WI38 (cell line): ENCODE measurements around the gene ASPM.
"Not testable (repeated sequence)": the region's sequence is repeated elsewhere in the genome, so short reads cannot be mapped to it uniquely, and the experiment has no call there.

Experiments used
- H3K4me3 ChIP-seq: 2 replicates; pipeline ENCODE4 v1.5.1; 2011; ENCODE audit warnings: low read depth, mild to moderate bottlenecking, control low read depth, low read length
- TF ChIP-seq, protein P1 (sequence below): IDR thresholded peaks from 2 replicates; pipeline ENCODE4 v1.5.1; 2012; ENCODE audit warnings: low read depth, mild to moderate bottlenecking, control low read depth, low read length

ASPM gene

DNA sequence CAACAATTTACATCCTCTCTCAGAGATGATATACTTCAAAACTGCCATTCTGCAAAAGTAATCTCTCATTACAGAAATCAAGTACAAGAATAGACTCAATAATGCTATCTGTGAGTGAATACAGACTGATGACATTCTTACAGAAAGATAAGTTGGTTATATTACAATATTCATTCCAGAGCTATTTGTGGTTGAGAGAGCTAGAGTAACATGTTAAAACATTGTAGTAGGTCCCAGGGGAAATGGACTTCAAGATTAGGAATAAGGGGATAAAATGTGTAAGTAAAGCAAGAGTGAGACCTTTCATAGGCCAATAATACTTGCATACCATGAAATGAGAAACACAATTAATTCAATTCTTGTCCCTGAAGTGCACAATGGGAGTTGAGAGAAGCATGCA is 80.9 kb downstream of the ASPM start:
- TF ChIP-seq, protein P1, sequence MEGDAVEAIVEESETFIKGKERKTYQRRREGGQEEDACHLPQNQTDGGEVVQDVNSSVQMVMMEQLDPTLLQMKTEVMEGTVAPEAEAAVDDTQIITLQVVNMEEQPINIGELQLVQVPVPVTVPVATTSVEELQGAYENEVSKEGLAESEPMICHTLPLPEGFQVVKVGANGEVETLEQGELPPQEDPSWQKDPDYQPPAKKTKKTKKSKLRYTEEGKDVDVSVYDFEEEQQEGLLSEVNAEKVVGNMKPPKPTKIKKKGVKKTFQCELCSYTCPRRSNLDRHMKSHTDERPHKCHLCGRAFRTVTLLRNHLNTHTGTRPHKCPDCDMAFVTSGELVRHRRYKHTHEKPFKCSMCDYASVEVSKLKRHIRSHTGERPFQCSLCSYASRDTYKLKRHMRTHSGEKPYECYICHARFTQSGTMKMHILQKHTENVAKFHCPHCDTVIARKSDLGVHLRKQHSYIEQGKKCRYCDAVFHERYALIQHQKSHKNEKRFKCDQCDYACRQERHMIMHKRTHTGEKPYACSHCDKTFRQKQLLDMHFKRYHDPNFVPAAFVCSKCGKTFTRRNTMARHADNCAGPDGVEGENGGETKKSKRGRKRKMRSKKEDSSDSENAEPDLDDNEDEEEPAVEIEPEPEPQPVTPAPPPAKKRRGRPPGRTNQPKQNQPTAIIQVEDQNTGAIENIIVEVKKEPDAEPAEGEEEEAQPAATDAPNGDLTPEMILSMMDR: no peak
- no peak overlapping the region for H3K4me3 ChIP-seq

DNA sequence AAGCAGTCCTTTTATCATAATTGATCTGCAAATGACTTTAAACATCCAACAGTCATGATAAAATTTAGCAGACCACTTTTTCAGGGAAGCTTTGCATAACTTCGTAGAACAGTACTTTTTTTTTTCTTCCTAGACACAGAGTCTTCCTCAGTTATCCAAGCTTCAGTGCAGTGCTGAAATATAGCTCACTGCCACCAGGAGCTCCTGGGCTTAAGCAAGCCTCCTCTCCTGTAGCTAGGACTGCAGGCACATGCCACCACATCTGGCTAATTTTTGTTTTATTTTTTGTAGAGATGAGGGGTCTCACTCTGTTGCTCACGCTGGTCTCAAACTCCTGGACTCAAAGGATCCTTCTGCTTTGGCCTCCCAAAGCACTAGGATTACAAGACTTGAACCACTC is 83.3 kb downstream of the ASPM start:
- TF ChIP-seq, protein P1: no peak
- no peak overlapping the region for H3K4me3 ChIP-seq

DNA sequence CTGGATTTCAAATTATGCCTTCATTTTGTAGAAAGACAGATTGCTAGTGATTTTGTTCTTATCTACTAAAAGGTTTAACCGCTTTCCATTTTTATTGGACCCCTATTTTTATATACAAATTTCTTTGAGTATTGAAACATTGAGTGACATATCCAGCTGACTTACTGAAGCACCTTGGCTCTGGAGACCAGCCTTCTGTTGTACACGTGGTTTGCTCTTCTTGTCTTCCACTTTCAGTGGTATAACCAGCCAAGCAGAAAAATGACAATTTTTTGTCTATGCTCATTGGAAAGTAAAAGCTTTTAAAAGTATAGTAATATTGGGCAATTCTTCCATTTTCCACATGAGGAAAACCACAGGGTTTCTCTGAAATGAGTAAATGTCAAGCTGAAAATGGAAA is 83.8 kb downstream of the ASPM start:
- TF ChIP-seq, protein P1: no peak
- H3K4me3 ChIP-seq: no peak overlapping the region

DNA sequence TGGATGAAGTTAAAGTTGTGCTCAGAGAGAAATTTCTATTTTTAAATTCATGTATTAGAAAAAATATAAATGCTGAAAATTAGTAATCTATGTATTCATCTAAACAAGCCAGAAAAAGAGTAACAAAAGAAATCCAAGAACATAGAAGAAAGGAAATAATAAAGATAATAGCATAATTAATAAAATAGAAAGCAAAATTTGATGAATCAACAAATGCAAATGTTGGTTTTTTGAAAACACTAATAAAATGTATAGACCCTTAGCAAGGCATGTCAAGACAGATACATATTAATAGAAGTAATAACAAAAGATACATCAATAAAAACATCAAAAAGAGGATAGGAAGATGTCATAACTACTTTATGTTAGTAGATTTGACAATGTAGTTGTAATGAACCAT is 97.4 kb downstream of the ASPM start:
- no peak overlapping the region for H3K4me3 ChIP-seq
- TF ChIP-seq, protein P1: no peak

DNA sequence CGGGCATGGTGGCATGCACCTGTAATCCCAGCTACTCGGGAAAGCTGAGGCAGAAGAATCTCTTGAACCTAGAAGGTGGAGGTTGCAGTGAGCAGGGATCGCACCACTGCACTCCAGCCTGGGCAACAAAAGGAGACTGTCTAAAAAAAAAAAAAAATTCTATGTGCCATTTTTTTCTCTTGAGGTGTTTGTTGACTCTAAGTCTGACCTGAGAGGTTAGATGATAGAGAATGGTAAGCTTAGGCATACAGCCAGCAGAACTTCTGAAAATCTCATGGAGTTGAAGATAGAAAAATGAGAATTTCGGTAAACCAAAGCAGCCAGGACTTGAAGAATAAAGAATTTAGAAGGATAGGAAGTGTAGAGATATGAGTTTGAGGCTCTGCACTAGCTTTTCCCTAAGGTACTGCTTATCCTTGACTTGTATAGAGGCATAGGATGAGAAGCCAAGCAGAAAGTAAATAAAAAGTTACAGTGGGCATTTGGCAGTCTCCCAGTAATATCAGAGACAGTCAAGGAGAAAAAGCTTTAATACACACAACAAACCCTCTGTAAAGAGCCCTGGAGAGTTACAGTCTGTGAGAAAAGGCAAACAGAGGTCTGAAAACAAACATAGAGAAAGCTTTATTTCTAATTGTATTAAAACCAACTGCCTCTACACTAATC is 103.7 kb downstream of the ASPM start:
- no peak overlapping the region for H3K4me3 ChIP-seq
- TF ChIP-seq, protein P1: no peak

DNA sequence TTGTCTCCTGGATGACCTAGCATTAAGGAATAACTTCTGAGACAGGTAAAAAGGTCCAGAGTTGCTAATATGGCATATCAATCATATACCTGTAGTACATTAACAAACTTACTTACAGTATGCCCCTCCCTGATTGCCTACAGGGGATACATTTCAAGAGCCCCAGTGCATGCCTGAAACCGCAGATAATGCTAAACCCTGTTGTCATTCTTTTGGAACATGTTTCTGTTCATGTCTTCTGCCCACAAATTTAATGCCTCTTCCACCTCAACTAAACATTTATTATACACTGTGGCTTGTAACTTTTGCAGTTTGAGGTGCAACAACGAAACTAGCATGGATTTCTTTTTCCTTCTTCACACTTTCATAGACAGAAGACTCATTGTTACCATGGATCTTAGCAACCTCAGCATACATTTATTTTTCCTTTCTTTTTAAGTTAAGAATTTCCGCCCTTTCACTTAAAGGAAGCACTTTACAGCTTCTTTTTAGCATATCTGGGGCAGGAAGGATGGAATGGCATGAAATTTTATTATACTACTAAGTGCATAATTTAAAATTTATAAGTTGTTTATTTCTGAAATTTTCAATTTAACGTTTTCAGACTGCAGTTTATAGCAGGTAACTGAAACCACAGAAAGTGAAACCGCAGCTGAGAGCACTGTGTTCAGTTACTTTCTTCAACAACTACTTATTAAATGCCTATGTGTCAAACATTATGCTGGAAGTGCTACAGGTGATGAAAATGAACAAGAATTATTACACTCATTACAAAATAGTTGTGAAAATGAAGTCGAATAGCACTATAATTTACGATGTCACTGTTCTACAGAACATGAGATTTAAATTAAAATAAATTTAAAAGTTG is 104.7 kb downstream of the ASPM start:
- TF ChIP-seq, protein P1: no peak
- H3K4me3 ChIP-seq: no peak overlapping the region

DNA sequence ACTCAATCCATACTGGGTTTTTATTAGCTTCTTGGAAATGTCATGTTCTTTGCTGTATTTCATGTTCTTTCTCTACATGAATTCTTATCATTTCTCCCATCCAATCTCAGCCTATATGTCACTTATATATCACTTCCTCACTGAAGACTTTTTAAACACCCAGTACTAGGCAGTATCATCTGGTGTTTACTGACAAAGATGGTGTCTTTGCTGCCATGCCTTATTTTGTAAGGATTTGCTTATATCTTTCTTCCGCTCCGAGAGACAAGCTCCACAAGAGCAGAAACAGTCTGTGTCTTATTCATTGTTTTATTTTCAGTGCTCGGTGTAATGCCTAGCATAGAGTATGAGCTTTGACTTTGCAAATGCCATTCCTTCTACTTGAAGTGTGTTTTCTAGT is 109.6 kb downstream of the ASPM start:
- H3K4me3 ChIP-seq: no peak overlapping the region
- TF ChIP-seq, protein P1: no peak

DNA sequence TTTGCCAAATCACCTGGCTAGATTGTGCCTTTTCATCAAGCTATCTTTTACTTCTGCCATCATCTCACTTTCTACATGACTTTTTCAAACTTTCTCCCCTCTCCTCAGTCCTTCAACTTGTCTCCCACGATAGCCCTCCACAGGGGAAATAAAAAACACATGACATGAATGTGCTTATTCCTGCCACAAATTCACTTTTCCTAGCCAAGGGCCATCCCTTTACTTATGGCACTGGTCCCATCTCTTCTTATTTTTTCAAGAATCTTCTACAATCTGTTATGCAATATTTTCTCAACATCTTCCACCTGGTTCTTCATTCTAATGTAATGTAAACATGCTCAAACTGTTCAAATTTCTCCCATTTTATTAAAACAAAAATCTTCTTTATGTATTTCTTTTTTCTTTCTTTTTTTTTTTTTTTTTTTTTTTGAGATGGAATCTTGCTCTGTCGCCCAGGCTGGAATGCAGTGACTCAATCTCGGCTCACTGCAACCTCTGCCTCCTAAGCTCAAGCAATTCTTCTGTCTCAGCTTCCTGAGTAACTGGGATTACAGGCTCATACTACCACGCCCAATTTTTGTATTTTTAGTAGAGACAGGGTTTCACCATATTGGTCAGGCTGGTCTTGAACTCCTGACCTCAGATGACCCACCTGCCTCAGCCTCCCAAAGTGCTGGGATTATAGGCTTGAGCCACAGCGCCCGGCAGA is 111.7 kb downstream of the ASPM start:
- H3K4me3 ChIP-seq: not testable (repeated sequence)
